Left colon (tissue), 2 donors: ENCODE measurements around the gene BAZ2A. TPM values are rescaled to one million over a fixed set of nuclear protein-coding genes. Genes with fewer than 3 reads are reported as not detected.
A peak's percentile ranks its signal among the peaks of the same experiment; 100 is the strongest.

Source experiments
- ATAC-seq: fragments of 200-7000 bp; cut with Tn5 transposase; one replicate; pipeline ENCODE4 v1.9.1; 2020; ENCODE audit warnings: mild to moderate bottlenecking, moderate library complexity
- DNase-seq, 2 donors: peaks; one replicate each; pipeline ENCODE4 v3.0.0-alpha.2; 2020
- intact Hi-C, 2 donors: fragments of 100-400 bp; cut with DNase I in 1 of 2; cut with micrococcal nuclease in 1 of 2; formaldehyde crosslinking; loops; one replicate each; pipeline versions ENCODE4 v1.11.2 to v1.14.0; 2022; cut with DNase I, micrococcal nuclease
- total RNA-seq, 2 donors: library from RNA; stranded (reverse); fragmentation: NEBNext Ultra II Directional; extraction: Animal tissue kit (Norgen Biotek cat#: 25700); gene quantifications; one replicate each; pipeline ENCODE4 v1.2.1, GENCODE V29; 2021
- donor health status: DM: no; HTN: no; CAD: no.
- donor health status: DM: yes; HTN: yes; CAD: no.

Gene BAZ2A
- total RNA-seq, 2 donors from 2014 or later = 105 to 107 TPM

DNA sequence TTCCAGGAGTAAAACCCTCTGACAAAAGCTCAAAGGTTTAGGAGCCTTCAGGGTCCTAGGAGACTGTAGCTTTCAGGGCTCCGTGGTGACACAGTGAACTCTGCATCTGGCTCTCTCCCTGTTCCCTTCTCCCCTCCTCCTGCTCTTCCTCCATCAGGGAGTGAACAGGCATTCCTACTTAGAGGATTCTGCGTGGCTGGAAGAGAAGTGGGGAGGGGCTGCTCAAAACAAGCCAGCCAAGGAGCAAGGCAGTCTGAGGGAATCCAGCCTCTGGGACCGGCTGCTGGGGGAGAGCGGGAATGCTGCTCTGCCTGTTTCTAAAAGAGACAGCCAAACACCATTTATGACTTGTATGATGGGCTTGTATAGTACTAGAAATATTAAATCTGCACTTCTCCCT, 59.0 kb downstream of the BAZ2A start:
- intact Hi-C loops = loop anchor here (5.0 to 10.0 kb wide), 2 partner anchors 56 to 59 kb away; no protein-coding TSS in a partner anchor
- ATAC-seq = no peak
- DNase-seq = no peak

DNA sequence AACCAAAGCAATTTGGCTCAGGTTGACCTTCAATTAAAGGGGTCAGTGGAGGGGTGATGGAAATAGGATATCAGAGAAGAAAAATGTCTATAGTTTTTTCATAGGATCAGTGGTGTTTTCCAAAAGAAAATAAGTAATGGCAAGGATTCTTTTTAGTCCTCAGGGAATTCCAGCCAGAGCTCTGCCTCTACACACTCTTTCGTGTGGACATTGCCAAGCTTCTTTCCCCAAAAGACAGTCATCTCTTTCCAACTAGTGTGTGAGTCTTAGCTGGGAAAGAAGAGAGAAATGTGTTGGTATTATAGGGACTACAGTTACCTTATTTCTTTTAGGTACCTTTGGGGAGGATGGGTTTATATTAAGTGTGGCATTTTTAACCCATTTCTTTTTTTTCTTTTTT, 62.0 kb downstream of the BAZ2A start:
- no peak for DNase-seq
- intact Hi-C loops = no loop called here
- ATAC-seq = no peak

DNA sequence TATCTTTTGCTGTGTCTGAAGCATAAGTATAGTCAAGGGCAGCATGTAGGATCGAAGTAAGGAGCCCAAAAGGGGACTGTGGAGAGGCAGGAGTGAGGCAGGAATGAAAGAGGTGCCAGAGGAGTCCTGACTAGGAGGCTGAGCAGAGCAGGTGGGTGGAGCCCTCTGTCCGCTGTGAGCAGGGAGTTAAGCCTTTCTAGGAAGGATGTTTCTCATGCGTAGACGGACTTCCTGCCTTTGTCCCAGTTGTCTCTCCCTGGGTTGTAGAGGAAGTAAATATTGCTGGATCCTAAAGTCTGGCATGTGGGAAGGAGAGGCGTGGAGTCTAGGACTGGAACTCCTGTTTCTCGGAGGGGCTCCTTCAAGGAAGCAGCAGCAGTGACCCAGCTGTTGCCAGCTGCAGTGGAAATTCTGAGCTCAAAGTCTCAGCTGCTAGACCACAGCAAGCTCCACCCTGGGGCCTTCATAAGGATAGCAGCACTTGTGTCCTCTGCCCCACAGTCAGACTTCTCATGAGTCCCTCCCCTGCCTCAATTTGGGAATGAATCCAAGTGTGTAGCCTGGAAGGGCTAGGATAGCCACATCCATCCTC, 64.5 kb downstream of the BAZ2A start:
- DNase-seq = peak; percentile 73 to 82
- intact Hi-C loops = no loop called here
- ATAC-seq = peak; percentile 98

DNA sequence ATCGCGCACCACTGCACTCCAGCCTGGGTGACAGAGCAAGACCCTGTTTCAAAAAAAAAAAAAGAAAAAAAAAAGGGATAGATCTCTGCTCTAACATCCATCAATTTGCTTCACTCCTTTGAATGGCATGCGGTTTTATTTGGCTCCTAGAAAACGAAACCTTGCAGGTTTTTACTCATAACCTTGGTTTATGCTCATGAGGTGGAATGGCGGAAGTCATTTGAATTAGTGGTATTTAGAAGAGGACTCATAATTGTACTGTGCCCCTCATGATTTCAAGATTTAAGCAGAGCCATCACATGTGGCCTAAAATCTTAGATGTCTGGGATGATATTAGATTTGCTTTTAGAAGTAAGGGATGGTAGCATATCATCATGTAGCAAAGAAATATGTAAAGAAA, 79.1 kb downstream of the BAZ2A start:
- intact Hi-C loops = no loop called here
- ATAC-seq = no peak
- no peak for DNase-seq

DNA sequence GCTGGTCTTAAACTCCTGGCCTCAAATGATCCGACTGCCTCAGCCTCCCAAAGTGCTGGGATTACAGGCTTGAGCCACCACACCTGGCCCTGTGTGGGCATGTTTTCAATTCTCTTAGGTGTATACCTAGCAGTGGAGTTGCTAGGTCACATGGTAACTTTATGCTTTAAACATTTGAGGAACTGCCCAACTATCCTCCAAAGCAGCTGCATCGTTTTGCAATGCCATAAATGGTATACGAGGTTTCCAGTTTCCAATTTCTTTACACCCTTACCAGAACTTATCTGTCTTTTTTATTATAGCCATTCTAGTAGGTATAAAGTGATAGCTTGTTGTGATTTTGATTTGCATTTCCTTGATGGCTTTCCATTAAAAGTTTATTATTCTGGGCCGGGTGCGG, 83.4 kb downstream of the BAZ2A start:
- intact Hi-C loops = no loop called here
- DNase-seq (no peak), ATAC-seq (peak; percentile 89)

Other genes with a start within 250 kb of the BAZ2A start
- 1 to 10 TPM; 5.8 to 9.7 TPM for gene TIMELESS, start 180.9 kb downstream of the BAZ2A start, total RNA-seq
- not detected for gene MIP, start 175.7 kb downstream of the BAZ2A start, total RNA-seq
- 1 to 10 TPM; 3.9 to 5.2 TPM for gene SPRYD4, start 161.7 kb downstream of the BAZ2A start, total RNA-seq
- 1 to 10 TPM in 1 of 2 donors, under 1 TPM in 1; 0.53 to 1.0 TPM for gene GLS2, start 142.2 kb downstream of the BAZ2A start, total RNA-seq
- 10 to 100 TPM; 33.9 to 40.2 TPM for gene RBMS2, start 108.5 kb downstream of the BAZ2A start, total RNA-seq
- 1,000 to 10,000 TPM; 1,197 to 1,516 TPM for gene ATP5F1B, start 15.7 kb upstream of the BAZ2A start, total RNA-seq
- gene PTGES3, start 58.0 kb upstream of the BAZ2A start, total RNA-seq = 100 to 1,000 TPM; 149 to 160 TPM
- gene NACA, start 95.0 kb upstream of the BAZ2A start, total RNA-seq = 100 to 1,000 TPM; 617 to 625 TPM
- gene PRIM1, start 122.0 kb upstream of the BAZ2A start, total RNA-seq = 1 to 10 TPM; 3.9 to 5.3 TPM
- 1 to 10 TPM; 1.2 to 9.6 TPM for gene HSD17B6, start 133.0 kb upstream of the BAZ2A start, total RNA-seq